ENCODE measurements around the gene ADARB1.

Gene ADARB1

GRCh38 chr21:45177039-45177438, 102.7 kb downstream of the ADARB1 start:
- no peak for DNase-seq

DNA sequence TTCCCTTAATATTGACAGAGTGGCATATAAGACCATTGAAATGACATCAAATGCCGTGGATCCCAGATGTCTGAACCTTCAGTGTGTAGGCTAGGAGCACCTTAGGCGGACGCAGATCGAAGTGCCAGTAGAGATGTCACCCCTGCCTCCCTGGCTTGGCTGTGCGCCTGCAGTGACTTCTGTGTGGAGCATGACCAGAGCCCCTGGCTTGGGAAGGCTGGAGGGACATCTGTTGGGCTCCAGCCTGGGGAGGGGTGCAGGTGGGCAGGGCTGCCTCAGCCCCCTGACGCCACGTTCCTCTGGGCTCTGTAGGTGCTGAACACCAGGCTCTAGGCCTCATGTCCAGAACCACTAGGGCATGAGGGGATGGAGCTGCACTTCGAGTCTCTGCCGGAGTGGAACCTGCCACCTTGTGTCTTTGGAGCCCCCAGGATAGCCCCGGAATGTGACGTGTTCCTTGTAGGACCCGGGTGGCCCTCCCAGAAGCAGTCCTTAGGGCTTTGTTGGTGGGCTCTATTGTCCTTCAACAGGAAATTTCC, 103.8 kb downstream of the ADARB1 start:
- no peak for DNase-seq

DNA sequence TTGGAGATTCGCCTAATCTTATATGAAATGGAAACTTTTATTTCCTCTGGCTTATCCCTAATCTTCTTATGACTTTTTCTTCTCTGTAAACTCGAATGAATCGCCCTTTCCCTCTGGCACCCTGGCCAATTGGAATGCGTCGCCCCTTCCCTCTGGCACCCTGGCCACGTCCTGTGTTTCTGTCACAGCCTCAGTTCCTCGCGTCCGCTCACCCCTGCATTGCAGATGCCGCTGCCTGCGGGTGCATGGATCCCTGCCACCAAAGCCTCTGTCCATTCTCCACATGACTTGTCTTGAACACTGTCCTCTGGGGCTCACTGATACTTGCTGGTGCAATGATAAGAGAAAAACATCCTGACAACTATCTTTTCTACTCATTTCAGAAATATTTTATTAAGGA, 104.6 kb downstream of the ADARB1 start:
- DNase-seq = no peak

GRCh38 chr21:45179568-45180245, 105.3 kb downstream of the ADARB1 start:
- no peak for DNase-seq

DNA sequence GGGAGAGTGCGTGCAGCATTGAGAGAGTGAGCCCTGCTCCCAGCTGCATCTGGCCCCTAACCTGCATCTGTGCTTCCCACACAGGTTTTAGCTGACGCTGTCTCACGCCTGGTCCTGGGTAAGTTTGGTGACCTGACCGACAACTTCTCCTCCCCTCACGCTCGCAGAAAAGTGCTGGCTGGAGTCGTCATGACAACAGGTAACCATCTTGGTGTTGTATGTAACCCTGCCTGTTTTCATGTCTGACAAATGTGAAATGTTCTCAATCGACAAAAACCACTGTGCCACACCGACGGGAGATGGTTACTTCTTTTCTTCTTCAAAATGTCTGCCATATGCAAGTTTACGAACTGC, 105.8 kb downstream of the ADARB1 start:
- no peak for DNase-seq

GRCh38 chr21:45182958-45183357, 108.6 kb downstream of the ADARB1 start:
- DNase-seq = no peak

DNA sequence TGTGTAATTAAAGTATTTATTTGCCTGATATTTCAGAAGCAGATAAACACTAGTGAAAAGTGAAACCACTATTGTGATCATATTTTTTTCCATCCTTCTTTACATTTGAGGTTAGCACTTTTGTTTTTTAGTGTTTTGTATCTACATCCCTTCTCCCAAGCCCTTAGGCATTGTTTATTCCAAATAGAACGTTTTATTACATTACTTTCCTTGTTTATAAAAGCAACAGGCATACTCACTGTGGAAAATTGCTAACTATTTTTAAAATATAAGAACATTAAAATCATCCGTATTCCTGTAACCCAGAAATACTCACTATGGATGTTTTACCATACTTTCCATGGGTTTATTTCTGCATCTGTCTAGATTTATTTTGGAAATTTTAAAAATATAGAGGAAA, 109.5 kb downstream of the ADARB1 start:
- DNase-seq = no peak

- DNase-seq = no peak
Measured at GRCh38 chr21:45184869-45185268, 110.5 kb downstream of the ADARB1 start.

GRCh38 chr21:45186709-45187108, 112.3 kb downstream of the ADARB1 start:
- DNase-seq = no peak

DNA sequence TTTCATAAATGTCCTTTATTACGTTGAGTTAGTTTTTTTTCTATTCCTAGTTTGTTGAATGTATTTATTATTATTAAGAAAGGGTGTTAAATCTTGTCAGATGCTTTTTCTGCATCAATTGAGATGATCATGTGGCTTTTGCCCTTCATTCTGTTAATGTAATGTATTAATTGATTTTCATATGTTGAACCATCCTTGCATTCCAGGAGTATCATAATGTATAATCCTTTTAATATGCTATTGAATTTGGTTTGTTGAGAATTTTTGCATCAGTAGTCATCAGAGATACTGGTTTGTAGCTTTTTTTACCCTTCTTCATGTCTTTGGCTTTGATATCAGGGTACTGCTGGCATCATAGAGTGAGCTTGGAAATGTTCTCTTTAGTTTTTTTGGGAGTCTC, 113.3 kb downstream of the ADARB1 start:
- DNase-seq = peak; percentile 10

DNA sequence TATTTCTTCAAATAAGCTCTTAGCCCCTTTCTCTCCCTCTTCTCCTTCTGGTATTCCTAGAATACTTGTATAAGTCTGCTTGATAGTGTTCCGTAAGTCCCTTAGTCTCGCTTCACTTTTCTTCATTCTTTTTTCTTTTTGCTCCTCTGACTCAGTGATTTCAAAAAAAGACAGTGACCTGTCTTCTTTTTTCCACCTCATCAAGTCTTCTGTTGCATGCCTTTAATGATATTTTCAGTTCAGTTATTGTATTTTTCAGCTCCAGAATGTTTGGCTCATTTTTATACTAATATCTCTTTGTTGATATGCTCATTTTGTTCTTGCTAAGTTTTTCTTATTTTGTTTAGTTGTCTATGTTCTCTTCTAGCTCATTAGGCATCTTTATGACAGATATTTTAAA, 115.6 kb downstream of the ADARB1 start:
- no peak for DNase-seq

DNA sequence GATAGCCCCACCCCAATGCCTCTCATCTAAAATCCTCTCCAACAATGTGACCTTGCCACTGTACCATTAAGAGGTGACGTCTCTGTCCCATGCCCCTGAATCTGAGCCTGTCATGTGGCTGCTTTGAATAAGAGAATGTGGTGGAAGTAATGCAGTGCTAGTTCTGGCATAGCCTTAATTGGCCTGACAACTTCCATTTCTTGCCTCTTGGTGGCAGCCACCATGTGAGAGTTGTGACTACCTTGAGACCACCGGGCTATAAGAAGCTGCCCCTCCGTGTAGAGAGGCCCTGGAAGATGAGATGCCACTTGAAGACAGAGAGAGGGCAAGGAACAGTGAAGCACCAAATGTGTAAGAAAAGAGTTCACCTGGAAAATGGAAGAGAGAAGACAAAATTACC, 118.0 kb downstream of the ADARB1 start:
- no peak for DNase-seq

DNA sequence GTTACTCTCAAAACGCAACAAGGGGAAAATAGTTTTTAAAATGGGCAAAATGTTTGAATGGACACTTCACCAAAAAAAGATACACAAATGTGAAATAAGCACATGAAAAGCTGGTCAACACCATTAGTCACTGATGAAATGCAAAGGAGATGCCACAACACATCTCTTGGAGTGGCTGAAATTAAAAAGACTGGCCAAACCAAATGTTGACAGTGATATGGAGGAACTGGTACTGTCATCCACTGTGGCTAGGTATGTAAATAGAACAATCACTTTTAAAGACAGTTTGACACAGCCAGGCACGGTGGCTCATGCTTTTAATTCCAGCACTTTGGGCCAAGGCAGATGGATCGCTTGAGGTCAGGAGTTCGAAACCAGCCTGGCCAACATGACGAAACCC, 122.2 kb downstream of the ADARB1 start:
- DNase-seq = no peak

DNA sequence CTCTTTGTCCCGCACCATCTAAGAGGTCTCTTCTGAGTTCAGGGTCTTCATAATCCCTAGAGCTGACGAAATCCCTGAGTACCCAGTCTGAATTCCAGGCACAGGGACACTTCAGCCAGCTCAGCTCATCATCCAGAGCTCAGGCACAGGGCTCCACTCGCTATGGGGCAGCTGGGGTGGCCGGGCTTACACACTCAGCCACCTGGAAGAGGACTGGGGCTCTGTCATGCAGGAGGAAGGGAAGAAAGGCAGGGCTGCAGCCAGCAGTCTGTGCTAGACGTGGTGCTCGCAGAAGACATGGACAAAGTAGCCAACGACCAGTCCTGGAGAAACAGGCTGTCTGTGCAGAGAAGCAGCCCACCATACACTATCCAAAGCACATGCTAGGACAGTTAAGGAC, 124.8 kb downstream of the ADARB1 start:
- no peak for DNase-seq

- no peak for DNase-seq
Measured at GRCh38 chr21:45200031-45200430, 125.7 kb downstream of the ADARB1 start.

DNA sequence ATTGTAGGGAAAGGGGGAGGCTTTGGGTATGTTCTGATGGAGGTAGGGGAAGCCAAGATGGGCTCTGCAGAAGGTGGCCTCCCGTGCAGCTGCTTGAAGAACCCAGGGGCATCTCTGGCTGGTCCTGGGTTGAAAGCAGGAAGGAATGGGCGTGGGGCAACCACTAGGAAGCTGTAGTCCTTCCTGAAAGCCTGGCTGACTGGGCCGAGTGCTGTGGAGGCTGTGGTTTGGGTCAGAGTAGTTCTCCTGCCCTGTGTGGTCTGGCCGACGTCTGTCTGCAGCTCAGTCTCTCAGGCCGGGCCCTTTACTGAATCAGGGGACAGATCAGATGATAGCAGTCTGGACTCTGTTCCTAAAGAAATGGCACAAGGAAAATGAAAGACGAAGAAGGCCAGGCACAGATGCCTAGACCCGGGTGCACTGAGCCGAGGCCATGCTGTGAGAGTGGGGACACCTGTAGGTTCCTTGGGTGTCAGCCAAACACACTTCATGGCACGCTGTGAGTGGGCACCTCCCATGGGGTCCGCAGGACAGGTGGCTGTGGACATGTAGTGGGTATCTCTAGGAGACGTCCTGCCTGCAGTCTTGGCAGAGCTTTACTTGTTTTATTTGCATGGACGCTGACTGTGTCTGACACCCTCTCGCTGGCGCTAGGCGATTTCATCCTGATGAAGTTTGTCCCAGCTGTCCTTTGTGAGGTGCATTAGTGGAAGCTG, 126.4 kb downstream of the ADARB1 start:
- no peak for DNase-seq

GRCh38 chr21:45202344-45202743, 128.0 kb downstream of the ADARB1 start:
- DNase-seq = no peak

GRCh38 chr21:45202889-45203288, 128.5 kb downstream of the ADARB1 start:
- DNase-seq = peak; percentile 90

DNA sequence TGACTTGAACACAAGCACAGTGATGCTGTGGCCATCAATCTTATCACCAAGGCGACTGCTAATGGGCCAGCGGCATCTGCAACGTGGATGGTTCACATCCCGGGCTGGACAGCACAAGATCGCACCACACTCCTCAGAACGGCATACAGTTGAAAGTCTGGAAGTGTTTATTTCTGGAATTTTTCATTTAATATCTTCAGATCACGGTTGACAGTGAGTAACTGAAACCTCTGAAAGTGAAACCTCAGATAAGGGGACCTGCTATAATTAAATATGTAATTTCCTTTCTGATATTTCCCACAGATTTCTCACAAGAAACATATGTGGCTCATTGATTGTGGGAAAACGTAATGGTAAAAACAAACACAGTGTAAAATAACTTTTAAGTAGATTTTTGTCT, 129.6 kb downstream of the ADARB1 start:
- DNase-seq = no peak

GRCh38 chr21:45204395-45204794, 130.0 kb downstream of the ADARB1 start:
- no peak for DNase-seq

- DNase-seq = peak; percentile 68
Measured at GRCh38 chr21:45207839-45208626, 133.7 kb downstream of the ADARB1 start.

DNA sequence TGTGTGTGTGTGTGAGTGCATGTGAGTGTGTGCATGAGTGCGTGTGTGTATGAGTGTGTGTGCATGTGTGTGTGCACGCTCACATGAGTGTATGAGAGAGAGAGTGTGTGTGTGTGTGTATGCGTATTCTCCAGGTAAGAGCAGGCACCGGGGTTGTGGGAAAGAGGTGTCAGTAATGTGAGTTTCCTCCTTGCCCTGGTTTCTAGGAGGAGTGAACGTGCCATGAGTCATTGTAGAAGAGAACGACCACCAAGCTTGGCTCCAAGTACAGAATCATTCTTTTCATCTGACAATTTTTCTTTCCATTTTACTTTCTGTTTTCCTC, 134.2 kb downstream of the ADARB1 start:
- no peak for DNase-seq

- DNase-seq = no peak
Measured at GRCh38 chr21:45209046-45209445, 134.7 kb downstream of the ADARB1 start.

DNA sequence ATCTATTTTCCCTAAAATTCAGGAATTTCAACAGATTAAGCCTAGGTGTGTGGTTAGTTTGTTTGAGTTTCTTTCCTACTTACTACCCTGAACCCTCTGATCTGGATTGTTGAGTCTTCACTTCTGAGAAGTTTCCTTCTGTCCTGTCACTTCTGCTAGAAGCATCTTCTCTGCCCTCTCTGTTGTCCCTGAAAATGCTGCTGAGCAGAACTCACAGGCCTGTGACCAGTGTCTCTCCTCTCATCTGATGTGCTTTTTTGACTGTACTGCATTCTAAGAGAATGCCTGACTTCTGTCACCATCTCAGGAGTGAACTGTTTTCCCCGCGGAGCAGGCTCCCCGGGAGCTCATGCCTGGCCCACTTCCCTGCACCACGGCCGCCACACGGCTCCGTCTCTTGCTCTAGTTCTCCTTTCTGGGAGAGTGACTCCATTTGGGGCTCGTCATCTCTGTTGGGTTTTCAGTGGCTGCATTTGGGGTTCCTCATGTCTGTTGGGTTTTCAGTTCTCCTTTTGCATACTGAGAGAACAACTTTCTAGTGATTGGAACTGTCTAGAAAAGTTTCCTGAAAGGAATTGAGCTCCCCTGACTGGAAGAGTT, 135.4 kb downstream of the ADARB1 start:
- no peak for DNase-seq
